Testis (tissue), 2 donors: ENCODE results near the gene ERICH2.

Experiments used
- CTCF ChIP-seq, 3 experiments: fragments of 450-650 bp in 2 of 3; fragments of 200-600 bp in 1 of 3; sonication (generic) in 1 of 3; IDR thresholded peaks; one replicate each; pipeline ENCODE4 v1.5.1; 2016 to 2019; ENCODE audit warnings: antibody characterized with exemption in 3 of 3, mild to moderate bottlenecking in 2 of 3, moderate library complexity in 1 of 3
- POLR2A ChIP-seq: fragments of 450-650 bp; IDR thresholded peaks from one replicate; pipeline ENCODE4 v1.6.1; 2017; ENCODE audit warnings: antibody characterized with exemption, mild to moderate bottlenecking, moderate library complexity

GRCh38 chr2:170817093-170818035 lies 47.2 kb downstream of the ERICH2 start:
- TF ChIP-seq POLR2A (no peak), CTCF (IDR thresholded peaks at IDR 0.05) (no peak)
